Panc1 (cell line): ENCODE data around the gene VSIG10L2. TPM values are rescaled to one million over a fixed set of nuclear protein-coding genes. Genes with fewer than 3 reads are reported as not detected.

Experiments
- ATAC-seq: fragments of 200-7000 bp; cut with Tn5 transposase; 2 replicates; pipeline ENCODE4 v1.9.1; 2020; ENCODE audit warnings: mild to moderate bottlenecking, moderate library complexity
- BruUV-seq: library from RNA; stranded (reverse); fragments of 400-500 nt; replicated peaks from 2 replicates; lab custom pipeline; 2021; lab: Mats Ljungman, UMichigan
- CTCF ChIA-PET: fragments of 300-600 bp; sonication (Branson Sonifier 250); formaldehyde crosslinking; loops from one replicate; lab custom pipeline; 2022; ENCODE audit warnings: antibody characterized with exemption; lab: Charles Lee
- POLR2A ChIA-PET: fragments of 300-600 bp; sonication (Branson Sonifier 250); formaldehyde crosslinking; loops from one replicate; lab custom pipeline; 2022; ENCODE audit warnings: antibody characterized with exemption; lab: Charles Lee
- DNase-seq: peaks from one replicate; pipeline ENCODE4 v3.0.0-alpha.2; 2010; ENCODE audit warnings: low read depth, low spot score
- H3K27ac ChIP-seq: 2 replicates; pipeline ENCODE4 v1.5.1; 2011; ENCODE audit warnings: mild to moderate bottlenecking, low read length, inconsistent platforms
- H3K27me3 ChIP-seq: fragments of 200-500 bp; sonication (Bioruptor generic); 2 replicates; pipeline ENCODE4 v1.6.0; 2014; ENCODE audit warnings: low read length, inconsistent platforms; ENCODE audit not compliant: control insufficient read depth, insufficient read depth
- H3K36me3 ChIP-seq: fragments of 200-500 bp; sonication (Bioruptor generic); 2 replicates; pipeline ENCODE4 v1.5.1; 2014; ENCODE audit warnings: inconsistent platforms, mild to moderate bottlenecking, low read length, moderate library complexity; ENCODE audit not compliant: control insufficient read depth, insufficient read depth
- H3K4me1 ChIP-seq: 2 replicates; pipeline ENCODE4 v1.5.1; 2011; ENCODE audit warnings: inconsistent platforms, mild to moderate bottlenecking, low read length, moderate library complexity; ENCODE audit not compliant: control insufficient read depth, insufficient read depth
- H3K4me3 ChIP-seq, 2 experiments: 2 replicates each; pipeline ENCODE4 v1.5.1; 2011 to 2012; ENCODE audit warnings: low read depth in 2 of 2, low read length in 2 of 2, mild to moderate bottlenecking in 2 of 2, inconsistent platforms in 1 of 2, moderate library complexity in 1 of 2
- H3K9me3 ChIP-seq: fragments of 200-500 bp; sonication (Bioruptor generic); 2 replicates; pipeline ENCODE4 v1.5.1; 2014; ENCODE audit warnings: low read depth, mild to moderate bottlenecking, inconsistent platforms, low read length, moderate library complexity; ENCODE audit not compliant: control insufficient read depth, insufficient read depth
- CTCF ChIP-seq: fragments of 450-650 bp; IDR thresholded peaks from 2 replicates; pipeline ENCODE4 v1.5.1; 2017; ENCODE audit warnings: mild to moderate bottlenecking
- POLR2AphosphoS5 ChIP-seq: IDR thresholded peaks from 2 replicates; pipeline ENCODE4 v1.6.1; 2012; ENCODE audit warnings: mild to moderate bottlenecking, low read depth, low read length, moderate library complexity
- REST ChIP-seq, 2 experiments: IDR thresholded peaks; 2 replicates each; pipeline ENCODE4 v1.6.1; 2011 to 2012; ENCODE audit warnings: low read depth in 2 of 2, control low read depth in 1 of 2, low read length in 1 of 2, mild to moderate bottlenecking in 1 of 2, moderate library complexity in 1 of 2; ENCODE audit not compliant: insufficient read depth in 1 of 2
- SIN3A ChIP-seq: IDR thresholded peaks from 2 replicates; pipeline ENCODE4 v1.6.1; 2012; ENCODE audit warnings: low read depth, mild to moderate bottlenecking, low read length, moderate library complexity, borderline replicate concordance; ENCODE audit not compliant: insufficient read depth
- TCF7L2 ChIP-seq: IDR thresholded peaks from 2 replicates; pipeline ENCODE4 v1.6.1; 2011; ENCODE audit warnings: mild to moderate bottlenecking, low read depth, low read length, inconsistent platforms
- in situ Hi-C: cut with HindIII; loops from 2 replicates; pipeline ENCODE4 v1.10.0; 2016; ENCODE audit warnings: low sequenced_read_pairs, low pct_unique_long_range_greater_than_20kb
- intact Hi-C: fragments of 100-400 bp; cut with micrococcal nuclease; formaldehyde crosslinking; loops from one replicate; pipeline ENCODE4 v1.10.0; 2022; ENCODE audit not compliant: unreplicated experiment
- total RNA-seq: library from RNA; stranded (reverse); gene quantifications from one replicate; pipeline ENCODE4 v1.2.1, GENCODE V29; 2021; ENCODE audit not compliant: unreplicated experiment

VSIG10L2 gene
- total RNA-seq, 1 experiment from 2014 or later: not detected

GRCh38 chr11:125942771-125943428, 2.9 kb upstream of the VSIG10L2 start:
- Histone ChIP-seq H3K4me1 (no peaks in the 10 kb centered on the region), H3K27ac (no peak overlapping the region), H3K4me3 (no peak overlapping the region), H3K27me3 (no peaks in the 10 kb centered on the region), H3K36me3 (no peaks in the 10 kb centered on the region), H3K9me3 (no peaks in the 10 kb centered on the region)
- POLR2A ChIA-PET: interaction anchor here (1.5 kb wide), 1 partner anchor 198 kb away, joined by 4 read pairs; no protein-coding TSS in a partner anchor
- in situ Hi-C loops (loop anchor here (25.0 kb wide), 1 partner anchor 269 kb away; the partner anchor contains the start of genes FAM118B and RPUSD4), intact Hi-C loops (loop anchor here (1.0 to 5.0 kb wide), 2 partner anchors 119 to 251 kb away; partner anchors contain the start of gene CDON)
- TF ChIP-seq CTCF: no peak
- no peak for TF ChIP-seq REST (IDR thresholded peaks at IDR 0.05; ENCODE audit: insufficient read depth in 1 of 2, low read depth in 2 of 2, low read length in 1 of 2)
- TF ChIP-seq TCF7L2: no peak
- no peak for TF ChIP-seq POLR2AphosphoS5
- no peak for TF ChIP-seq SIN3A
- no TSS peak for BruUV-seq
- no peak for DNase-seq
- ATAC-seq: no peak
- CTCF ChIA-PET: interaction anchor here (0.5 to 1.5 kb wide), 7 partner anchors 9 to 147 kb away, joined by 3 to 5 read pairs (median 3); no protein-coding TSS in a partner anchor

GRCh38 chr11:125943661-125944349, 2.0 kb upstream of the VSIG10L2 start:
- ChIA-PET POLR2A (interaction anchor here (1.5 kb wide), 1 partner anchor 197 kb away, joined by 4 read pairs; no protein-coding TSS in a partner anchor), CTCF (interaction anchor here (0.6 to 1.5 kb wide), 3 partner anchors 117 to 146 kb away, joined by 3 to 5 read pairs (median 5); no protein-coding TSS in a partner anchor)
- intact Hi-C loops: loop anchor here (5.0 kb wide), 1 partner anchor 118 kb away; the partner anchor contains the start of gene CDON
- ATAC-seq (no peak), DNase-seq (no peak)
- TF ChIP-seq CTCF (no peak), REST (IDR thresholded peaks at IDR 0.05; ENCODE audit: insufficient read depth in 1 of 2, low read depth in 2 of 2, low read length in 1 of 2) (no peak), POLR2AphosphoS5 (no peak), SIN3A (no peak), TCF7L2 (no peak)
- Histone ChIP-seq H3K4me3 (no peak overlapping the region), H3K36me3 (no peaks in the 10 kb centered on the region), H3K27ac (no peak overlapping the region), H3K4me1 (no peaks in the 10 kb centered on the region), H3K9me3 (no peaks in the 10 kb centered on the region), H3K27me3 (no peaks in the 10 kb centered on the region)
- BruUV-seq: no TSS peak
- in situ Hi-C loops: loop anchor here (25.0 kb wide), 1 partner anchor 268 kb away; the partner anchor contains the start of genes FAM118B and RPUSD4
